GM13976 (cell line): Measurements from ENCODE around the gene PIP4K2A.

Experiments used
- DNase-seq: peaks from one replicate; pipeline ENCODE4 v3.0.0; 2012; ENCODE audit warnings: low spot score
- in situ Hi-C: fragments of 300-500 bp; cut with MboI; formaldehyde crosslinking; loops from one replicate; pipeline ENCODE4 v1.12.0; 2022; ENCODE audit warnings: low sequenced_read_pairs, mixed read lengths, inconsistent platforms; ENCODE audit not compliant: unreplicated experiment
- TF ChIP-seq, protein P1 (sequence below): IDR thresholded peaks from 2 replicates; pipeline ENCODE4 v1.5.1; 2012; ENCODE audit warnings: borderline replicate concordance, mild to moderate bottlenecking; ENCODE audit not compliant: insufficient read depth; ENCODE audit errors: extremely low read depth, missing control alignments, control extremely low read depth

Gene PIP4K2A

GRCh38 chr10:22604344-22605126 is 109.8 kb downstream of the PIP4K2A start:
- TF ChIP-seq, protein P1, sequence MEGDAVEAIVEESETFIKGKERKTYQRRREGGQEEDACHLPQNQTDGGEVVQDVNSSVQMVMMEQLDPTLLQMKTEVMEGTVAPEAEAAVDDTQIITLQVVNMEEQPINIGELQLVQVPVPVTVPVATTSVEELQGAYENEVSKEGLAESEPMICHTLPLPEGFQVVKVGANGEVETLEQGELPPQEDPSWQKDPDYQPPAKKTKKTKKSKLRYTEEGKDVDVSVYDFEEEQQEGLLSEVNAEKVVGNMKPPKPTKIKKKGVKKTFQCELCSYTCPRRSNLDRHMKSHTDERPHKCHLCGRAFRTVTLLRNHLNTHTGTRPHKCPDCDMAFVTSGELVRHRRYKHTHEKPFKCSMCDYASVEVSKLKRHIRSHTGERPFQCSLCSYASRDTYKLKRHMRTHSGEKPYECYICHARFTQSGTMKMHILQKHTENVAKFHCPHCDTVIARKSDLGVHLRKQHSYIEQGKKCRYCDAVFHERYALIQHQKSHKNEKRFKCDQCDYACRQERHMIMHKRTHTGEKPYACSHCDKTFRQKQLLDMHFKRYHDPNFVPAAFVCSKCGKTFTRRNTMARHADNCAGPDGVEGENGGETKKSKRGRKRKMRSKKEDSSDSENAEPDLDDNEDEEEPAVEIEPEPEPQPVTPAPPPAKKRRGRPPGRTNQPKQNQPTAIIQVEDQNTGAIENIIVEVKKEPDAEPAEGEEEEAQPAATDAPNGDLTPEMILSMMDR = no peak
- in situ Hi-C loops = no loop called here
- no peak for DNase-seq

GRCh38 chr10:22603581-22603980 is 110.8 kb downstream of the PIP4K2A start:
- TF ChIP-seq, protein P1 = no peak
- in situ Hi-C loops = no loop called here
- no peak for DNase-seq

DNA sequence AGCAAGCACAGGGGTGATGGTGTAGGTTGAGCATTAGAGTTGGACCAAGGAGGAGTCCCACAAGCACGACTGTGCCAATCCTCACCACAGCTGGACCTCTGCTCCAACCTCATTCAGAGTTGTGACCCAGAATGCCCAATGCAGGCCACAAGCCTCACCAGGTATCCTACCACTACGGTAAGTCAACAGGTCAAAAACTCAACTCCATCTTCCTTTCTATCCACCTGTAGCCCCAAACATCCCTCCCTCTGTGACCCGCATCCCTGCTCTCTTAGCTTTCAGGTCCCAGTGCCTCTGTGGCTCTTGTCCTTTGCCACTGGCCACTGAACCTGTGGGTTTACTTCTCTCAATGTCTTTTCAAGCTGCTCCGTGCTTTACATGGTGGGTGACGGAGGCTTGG is 112.8 kb downstream of the PIP4K2A start:
- in situ Hi-C loops = no loop called here
- TF ChIP-seq, protein P1 = no peak
- no peak for DNase-seq

GRCh38 chr10:22599636-22600228 is 114.6 kb downstream of the PIP4K2A start:
- no peak for DNase-seq
- TF ChIP-seq, protein P1 = no peak
- in situ Hi-C loops = no loop called here

- in situ Hi-C loops = no loop called here
- DNase-seq = no peak
Observed at GRCh38 chr10:22599048-22599561, 115.3 kb downstream of the PIP4K2A start.

GRCh38 chr10:22598478-22598877 is 115.9 kb downstream of the PIP4K2A start:
- TF ChIP-seq, protein P1 = no peak
- in situ Hi-C loops = no loop called here

More at GRCh38 chr10:22599048-22599561, 115.3 kb downstream of the PIP4K2A start:
- TF ChIP-seq, protein P1 = no peak

More at GRCh38 chr10:22598478-22598877, 115.9 kb downstream of the PIP4K2A start:
- no peak for DNase-seq
